ENCODE data around the gene KIFBP.
A peak's percentile ranks its signal among the peaks of the same experiment; 100 is the strongest.
"Not testable (repeated sequence)": the region's sequence is repeated elsewhere in the genome, so short reads cannot be mapped to it uniquely, and the experiment has no call there.

KIFBP gene, protein sequence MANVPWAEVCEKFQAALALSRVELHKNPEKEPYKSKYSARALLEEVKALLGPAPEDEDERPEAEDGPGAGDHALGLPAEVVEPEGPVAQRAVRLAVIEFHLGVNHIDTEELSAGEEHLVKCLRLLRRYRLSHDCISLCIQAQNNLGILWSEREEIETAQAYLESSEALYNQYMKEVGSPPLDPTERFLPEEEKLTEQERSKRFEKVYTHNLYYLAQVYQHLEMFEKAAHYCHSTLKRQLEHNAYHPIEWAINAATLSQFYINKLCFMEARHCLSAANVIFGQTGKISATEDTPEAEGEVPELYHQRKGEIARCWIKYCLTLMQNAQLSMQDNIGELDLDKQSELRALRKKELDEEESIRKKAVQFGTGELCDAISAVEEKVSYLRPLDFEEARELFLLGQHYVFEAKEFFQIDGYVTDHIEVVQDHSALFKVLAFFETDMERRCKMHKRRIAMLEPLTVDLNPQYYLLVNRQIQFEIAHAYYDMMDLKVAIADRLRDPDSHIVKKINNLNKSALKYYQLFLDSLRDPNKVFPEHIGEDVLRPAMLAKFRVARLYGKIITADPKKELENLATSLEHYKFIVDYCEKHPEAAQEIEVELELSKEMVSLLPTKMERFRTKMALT

DNA sequence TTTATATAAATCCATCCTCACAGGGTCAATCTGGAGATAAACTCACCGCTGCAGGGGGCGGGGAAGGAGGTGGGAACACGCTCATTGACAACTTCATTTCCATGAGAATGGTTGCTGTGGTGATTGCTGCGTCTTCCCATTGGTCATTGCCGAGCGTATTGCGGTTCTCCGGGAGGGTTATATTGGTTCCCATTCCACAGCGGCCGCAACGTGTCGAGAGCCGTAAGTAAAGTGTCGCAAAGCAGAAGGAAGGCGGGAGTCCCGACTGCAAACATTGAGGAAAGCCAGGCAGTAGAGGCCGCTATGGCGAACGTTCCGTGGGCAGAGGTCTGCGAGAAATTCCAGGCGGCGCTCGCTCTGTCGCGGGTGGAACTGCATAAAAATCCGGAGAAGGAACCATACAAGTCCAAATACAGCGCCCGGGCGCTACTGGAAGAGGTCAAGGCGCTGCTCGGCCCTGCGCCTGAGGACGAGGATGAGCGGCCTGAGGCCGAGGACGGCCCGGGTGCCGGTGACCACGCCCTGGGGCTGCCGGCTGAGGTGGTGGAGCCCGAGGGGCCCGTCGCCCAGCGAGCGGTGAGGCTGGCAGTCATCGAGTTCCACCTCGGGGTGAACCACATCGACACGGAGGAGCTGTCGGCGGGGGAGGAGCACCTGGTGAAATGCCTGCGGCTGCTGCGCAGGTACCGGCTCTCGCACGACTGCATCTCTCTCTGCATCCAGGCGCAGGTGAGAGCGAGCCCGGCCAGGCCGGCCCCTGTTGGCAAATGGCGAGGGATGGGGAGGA, at the start of gene KIFBP:
Gene KIFBP, plus strand, starts transcription at position 274 of the 787 bp plus-strand sequence. Its CDS starts 30 bp downstream, at position 304.
- peak; percentile 97 for FAIRE-seq
- peak; percentile 75 for TF ChIP-seq POLR2A (IDR thresholded peaks at IDR 0.05; ENCODE audit: low read depth, low read length)
- peak; percentile 94 for DNase-seq (ENCODE audit: insufficient read length, low spot score)

DNA sequence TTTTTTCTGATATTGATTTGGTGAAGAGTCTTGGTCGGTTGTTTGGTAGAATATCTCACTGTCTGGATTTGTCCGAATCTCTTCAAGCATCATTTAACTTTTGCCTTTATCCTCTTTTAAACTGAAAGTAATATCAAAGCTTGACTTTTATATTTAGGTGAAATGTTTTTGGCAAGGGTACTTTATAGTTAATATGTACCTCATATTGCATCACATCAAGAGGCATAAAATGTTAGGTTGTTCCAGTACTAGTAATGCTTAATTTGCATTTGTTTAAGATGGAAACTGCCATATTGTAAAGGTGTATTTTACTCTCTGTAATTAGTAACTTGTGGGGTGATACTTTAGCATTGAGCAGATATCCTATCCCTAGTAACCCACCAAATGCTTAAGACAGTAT, 49.7 kb upstream of the KIFBP start:
- no peak for TF ChIP-seq POLR2A (IDR thresholded peaks at IDR 0.05; ENCODE audit: low read depth, low read length)
- DNase-seq (ENCODE audit: insufficient read length, low spot score) (no peak), FAIRE-seq (peak; percentile 11)

DNA sequence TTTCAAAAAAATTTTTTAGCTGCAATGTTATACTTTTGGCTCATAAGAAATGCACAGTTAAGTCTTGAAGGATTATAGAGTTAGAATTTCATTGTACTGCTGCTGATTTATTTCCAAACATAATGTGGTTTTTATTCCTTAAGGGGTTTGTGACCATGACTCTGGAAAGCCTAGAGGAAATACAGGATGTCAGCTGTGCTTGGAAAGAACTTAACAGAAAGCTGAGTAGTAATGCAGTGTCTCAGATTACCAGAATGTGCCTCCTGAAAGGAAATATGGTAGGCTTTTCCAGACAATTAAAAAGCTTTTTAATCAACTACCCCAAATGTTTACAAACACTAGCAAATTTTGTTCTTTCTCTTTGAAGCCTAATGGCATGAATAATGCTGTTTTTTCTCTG, 47.7 kb upstream of the KIFBP start:
- not testable (repeated sequence) for FAIRE-seq; DNase-seq (ENCODE audit: insufficient read length, low spot score)

DNA sequence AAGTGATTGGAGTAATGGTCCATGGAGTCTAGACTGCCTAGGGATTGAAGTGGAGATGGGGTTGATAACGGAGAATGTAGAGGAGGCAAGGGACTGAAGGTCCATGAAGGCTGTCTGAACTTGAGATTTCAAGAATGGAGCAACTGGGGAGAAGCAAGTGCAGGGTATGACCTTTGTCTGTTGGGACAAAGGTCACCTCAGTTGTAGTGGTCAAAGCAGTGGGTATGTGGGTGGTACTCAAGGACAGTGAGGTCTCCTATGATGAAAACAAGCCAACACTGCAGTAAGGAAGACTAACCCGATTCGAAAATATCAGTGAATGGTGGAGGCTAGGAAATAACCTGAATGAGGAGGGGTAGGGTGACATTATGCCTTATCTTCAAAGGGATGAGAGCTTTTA, 38.0 kb upstream of the KIFBP start:
- TF ChIP-seq POLR2A (IDR thresholded peaks at IDR 0.05; ENCODE audit: low read depth, low read length), result no peak

DNA sequence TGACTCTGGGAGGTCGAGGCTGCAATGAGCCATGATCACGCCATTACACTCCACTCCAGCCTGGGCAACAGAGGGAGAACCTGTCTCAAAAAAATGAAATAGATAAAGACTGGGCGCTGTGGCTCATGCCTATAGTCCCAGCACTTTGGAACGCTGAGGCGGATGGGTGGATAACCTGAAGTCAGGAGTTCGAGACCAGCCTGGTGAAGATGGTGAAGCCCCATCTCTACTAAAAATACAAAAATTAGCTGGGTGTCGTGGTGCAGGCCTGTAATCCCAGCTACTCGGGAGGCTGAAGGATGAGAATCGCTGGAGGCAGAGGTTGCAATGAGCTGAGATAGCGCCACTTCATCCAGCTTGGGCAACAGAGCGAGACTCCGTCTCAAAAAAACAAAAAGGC, 33.7 kb upstream of the KIFBP start:
- no peak for TF ChIP-seq POLR2A (IDR thresholded peaks at IDR 0.05; ENCODE audit: low read depth, low read length)
- no peak for DNase-seq (ENCODE audit: insufficient read length, low spot score)
- no peak for FAIRE-seq

More for the DNA sequence above, 38.0 kb upstream of the KIFBP start:
- FAIRE-seq (no peak), DNase-seq (ENCODE audit: insufficient read length, low spot score) (no peak)

DNA sequence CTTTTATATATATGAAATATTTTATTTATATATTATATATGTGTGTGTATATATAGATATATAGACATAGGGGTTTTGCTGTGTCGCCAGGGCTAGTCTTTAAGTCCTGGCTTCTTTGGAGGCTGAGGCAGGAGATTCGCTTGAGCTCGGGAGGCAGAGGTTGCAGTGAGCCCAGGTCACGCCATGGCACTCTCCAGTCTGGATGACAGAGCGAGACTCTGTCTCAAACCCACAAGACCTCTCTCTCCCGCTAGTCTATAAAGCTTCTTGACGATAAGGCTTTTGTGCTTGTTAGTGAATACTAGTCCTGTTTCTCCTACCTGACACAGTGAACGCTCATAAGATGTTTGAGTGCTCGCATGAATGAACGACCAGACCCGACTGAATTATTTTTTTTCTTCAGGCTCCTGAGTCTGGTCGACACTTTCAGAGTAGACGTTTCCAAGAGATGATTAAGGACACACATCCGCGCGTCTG, 33.2 kb upstream of the KIFBP start:
- FAIRE-seq (no peak), DNase-seq (ENCODE audit: insufficient read length, low spot score) (no peak)
- TF ChIP-seq POLR2A (IDR thresholded peaks at IDR 0.05; ENCODE audit: low read depth, low read length), result no peak

DNA sequence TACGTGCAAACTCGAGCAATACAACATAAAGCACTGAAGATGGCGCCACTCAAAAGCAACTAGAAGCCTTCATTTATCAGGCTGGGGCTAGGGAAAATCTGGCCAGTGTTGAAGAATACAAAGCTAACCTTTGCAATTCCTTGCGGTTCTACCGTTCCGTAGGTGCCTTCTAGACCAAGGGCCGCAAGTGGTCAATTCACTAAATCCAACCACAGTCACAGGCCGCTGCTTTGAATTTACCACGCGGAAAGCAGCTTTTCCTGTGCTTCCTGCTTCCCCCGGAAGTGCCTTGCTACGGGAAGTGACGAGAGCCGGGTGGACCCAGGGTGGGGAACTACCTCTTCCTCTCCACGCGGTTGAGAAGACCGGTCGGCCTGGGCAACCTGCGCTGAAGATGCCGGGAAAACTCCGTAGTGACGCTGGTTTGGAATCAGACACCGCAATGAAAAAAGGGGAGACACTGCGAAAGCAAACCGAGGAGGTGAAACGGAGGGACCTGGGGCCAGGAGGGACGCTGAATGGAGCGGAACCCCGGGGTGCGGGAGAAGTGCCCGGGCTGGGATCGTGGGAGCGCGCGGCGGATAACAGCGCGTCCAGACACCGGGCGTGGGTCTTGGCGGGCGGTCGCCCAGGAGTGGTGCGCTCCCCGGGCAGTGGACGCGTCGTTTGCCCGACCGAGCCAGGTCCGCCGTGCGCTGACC, 32.6 kb upstream of the KIFBP start, which contains the start of gene DDX21:
Gene DDX21, plus strand, starts transcription at position 339 of the 701 bp plus-strand sequence. Its CDS starts 56 bp downstream, at position 395.
- TF ChIP-seq POLR2A (IDR thresholded peaks at IDR 0.05; ENCODE audit: low read depth, low read length), result peak; percentile 86
- FAIRE-seq, result peak; percentile 65
- DNase-seq (ENCODE audit: insufficient read length, low spot score), result peak; percentile 96

DNA sequence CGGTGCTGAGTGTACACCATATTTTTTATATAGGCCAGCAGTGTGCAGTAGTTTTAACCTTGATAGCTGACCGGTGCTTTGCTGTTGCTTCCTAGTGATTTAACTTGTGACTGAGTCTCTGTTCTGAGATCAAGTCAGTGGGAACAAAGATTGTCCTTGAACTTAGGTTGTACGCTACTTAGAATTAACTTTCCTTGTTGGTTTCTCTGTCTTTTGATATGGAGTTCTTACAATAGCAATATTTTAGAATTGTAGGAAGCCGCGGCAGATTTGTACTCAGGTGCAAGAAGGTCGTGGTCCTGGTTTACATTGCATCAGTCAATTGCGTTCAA, 31.4 kb upstream of the KIFBP start:
- no peak for TF ChIP-seq POLR2A (IDR thresholded peaks at IDR 0.05; ENCODE audit: low read depth, low read length)
- no peak for DNase-seq (ENCODE audit: insufficient read length, low spot score)
- FAIRE-seq, result no peak

DNA sequence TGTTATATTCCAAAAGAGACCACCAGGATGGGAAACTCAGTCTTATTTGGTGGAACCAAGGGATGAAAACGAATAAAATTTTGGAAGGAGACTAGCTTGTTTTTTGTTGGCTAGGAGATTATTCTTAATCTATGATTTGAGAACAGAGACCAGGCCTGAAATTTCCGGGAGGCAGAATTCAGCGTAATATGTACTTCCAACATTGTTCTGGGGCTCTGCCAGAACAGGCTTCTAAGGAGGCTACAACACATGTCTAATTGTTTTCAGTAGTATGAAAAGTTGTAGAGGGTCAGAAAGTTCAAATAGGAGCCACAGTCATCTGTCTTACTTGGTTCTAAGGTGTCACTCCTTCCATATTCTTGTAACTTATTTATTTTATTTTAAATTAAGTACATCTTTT, 30.9 kb upstream of the KIFBP start:
- FAIRE-seq (no peak), DNase-seq (ENCODE audit: insufficient read length, low spot score) (no peak)
- TF ChIP-seq POLR2A (IDR thresholded peaks at IDR 0.05; ENCODE audit: low read depth, low read length), result no peak

DNA sequence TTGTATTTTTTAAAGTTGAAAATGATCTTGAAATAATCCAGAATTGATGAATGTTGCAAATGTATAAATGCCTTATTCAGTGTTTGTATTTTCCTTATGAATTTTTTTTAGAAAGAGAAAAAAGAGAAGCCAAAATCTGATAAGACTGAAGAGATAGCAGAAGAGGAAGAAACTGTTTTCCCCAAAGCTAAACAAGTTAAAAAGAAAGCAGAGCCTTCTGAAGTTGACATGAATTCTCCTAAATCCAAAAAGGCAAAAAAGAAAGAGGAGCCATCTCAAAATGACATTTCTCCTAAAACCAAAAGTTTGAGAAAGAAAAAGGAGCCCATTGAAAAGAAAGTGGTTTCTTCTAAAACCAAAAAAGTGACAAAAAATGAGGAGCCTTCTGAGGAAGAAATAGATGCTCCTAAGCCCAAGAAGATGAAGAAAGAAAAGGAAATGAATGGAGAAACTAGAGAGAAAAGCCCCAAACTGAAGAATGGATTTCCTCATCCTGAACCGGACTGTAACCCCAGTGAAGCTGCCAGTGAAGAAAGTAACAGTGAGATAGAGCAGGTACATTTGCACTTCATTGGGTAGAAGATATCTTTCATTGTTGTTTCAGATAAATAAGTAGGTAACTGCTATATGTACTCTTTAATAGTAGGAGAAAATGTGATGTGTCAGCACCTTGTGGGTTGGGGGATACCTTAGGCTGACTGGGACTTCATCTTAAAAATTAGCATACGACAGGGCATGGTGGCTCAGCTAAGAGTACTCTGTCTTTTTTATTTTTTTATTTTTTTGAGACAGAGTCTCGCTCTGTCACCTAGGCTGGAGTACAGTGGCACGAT, 28.7 kb upstream of the KIFBP start:
- TF ChIP-seq POLR2A (IDR thresholded peaks at IDR 0.05; ENCODE audit: low read depth, low read length), result no peak
- FAIRE-seq (no peak), DNase-seq (ENCODE audit: insufficient read length, low spot score) (no peak)

DNA sequence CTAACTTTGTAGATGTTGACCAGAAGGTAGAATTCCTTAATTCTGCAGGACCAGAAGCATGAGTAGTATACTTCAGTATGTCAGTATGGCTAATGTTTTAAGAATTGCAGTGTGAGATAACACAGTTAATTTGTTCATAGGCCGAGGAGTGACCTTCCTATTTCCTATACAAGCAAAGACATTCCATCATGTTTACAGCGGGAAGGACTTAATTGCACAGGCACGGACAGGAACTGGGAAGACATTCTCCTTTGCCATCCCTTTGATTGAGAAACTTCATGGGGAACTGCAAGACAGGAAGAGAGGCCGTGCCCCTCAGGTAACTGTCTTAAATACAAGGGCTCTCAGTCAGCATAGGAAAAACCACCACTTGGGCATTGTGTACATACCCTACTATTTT, 25.5 kb upstream of the KIFBP start:
- FAIRE-seq, result no peak
- TF ChIP-seq POLR2A (IDR thresholded peaks at IDR 0.05; ENCODE audit: low read depth, low read length), result no peak
- DNase-seq (ENCODE audit: insufficient read length, low spot score), result no peak

DNA sequence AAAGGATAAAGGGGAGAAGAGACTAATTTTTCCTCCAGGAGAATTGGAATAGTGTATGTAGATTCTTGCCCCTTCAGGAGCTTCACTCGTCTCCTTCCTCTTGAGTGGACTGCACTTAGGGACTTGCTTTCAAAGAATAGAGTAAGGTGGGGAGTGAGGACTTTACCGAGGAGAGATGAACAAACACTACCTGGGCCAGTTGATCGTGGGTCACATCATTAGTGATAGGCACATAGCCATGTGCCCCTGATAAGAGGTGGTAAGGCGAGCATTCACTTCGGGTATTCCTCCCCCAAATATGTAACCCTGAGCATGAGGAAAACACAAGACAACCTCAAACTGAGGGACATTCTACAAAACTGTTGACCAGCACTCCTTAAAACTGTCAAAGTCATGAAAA, 14.6 kb upstream of the KIFBP start:
- FAIRE-seq (no peak), DNase-seq (ENCODE audit: insufficient read length, low spot score) (no peak)
- TF ChIP-seq POLR2A (IDR thresholded peaks at IDR 0.05; ENCODE audit: low read depth, low read length), result no peak

DNA sequence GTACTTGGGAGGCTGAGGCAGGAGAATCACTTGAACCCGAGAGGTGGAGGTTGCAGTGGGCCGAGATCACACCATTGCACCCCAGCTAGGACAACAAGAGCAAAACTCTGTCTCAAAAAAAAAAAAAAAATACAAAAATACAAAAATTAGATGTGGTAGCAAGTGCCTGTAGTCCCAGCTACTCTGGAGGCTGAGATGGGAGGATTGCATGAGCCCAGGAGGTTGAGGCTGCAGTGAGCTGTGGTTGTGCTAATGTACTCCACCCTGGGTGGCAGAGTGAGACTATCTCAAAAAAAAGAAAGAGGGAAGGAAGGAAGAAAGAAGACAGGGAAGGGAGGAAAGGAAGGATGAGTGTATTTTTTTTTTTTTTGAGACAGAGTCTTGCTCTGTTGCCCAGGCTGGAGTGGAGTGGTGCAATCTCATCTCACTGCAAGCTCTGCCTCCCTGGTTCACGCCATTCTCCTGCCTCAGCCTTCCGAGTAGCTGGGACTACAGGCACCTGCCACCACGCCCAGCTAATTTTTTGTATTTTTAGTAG, 12.6 kb upstream of the KIFBP start:
- not testable (repeated sequence) for DNase-seq (ENCODE audit: insufficient read length, low spot score)

DNA sequence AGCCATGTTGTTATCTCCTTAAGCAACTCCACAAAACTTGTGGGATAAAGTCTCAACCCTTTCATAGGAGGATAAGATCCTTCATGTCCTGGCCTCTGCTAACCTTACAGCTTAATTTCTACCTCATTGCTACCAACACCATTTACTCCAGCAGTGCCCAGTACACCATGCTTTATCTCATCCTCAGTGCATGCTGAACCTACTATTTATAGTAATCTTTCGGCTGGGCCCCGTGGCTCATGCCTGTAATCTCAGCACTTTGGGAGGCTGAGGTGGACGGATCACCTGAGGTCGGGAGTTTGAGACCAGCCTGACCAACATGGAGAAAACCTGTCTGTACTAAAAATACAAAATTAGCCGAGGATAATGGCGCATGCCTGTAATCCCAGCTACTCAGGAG, 8.9 kb upstream of the KIFBP start:
- DNase-seq (ENCODE audit: insufficient read length, low spot score); FAIRE-seq: not testable (repeated sequence)

More for the DNA sequence above, 12.6 kb upstream of the KIFBP start:
- not testable (repeated sequence) for FAIRE-seq

Data from H54 (cell line).